Measurements from ENCODE around the gene AP4S1. TPM values are rescaled to one million over a fixed set of nuclear protein-coding genes. Genes with fewer than 3 reads are reported as not detected.

Gene AP4S1
- total and polyA plus RNA-seq, 4 donors: 5.4 to 10.7 (median 7.3) TPM

GRCh38 chr14:31022386-31022785, 3.1 kb upstream of the AP4S1 start:
- Histone ChIP-seq H3K9ac (ENCODE audit: insufficient read depth in 1 of 2, low read length in 2 of 2) (no peak overlapping the region), H3K27me3 (ENCODE audit: control insufficient read depth in 3 of 3, insufficient read depth in 3 of 3, low read length in 2 of 3) (no peaks in the 10 kb centered on the region), H3K9me3 (ENCODE audit: control insufficient read depth in 4 of 4, insufficient read depth in 3 of 4, low read length in 3 of 4) (no peaks in the 10 kb centered on the region), H3K36me3 (ENCODE audit: control insufficient read depth in 4 of 4, insufficient read depth in 4 of 4, low read length in 4 of 4) (peaks cover 0 to 5% (median 3%) of the 10 kb centered on the region in 4 donors), H3K4me1 (ENCODE audit: control insufficient read depth in 5 of 5, insufficient read depth in 5 of 5, low read length in 5 of 5) (peaks cover 0 to 18% (median 12%) of the 10 kb centered on the region in 5 donors), H3K27ac (ENCODE audit: low read depth in 1 of 2, low read length in 1 of 2) (no peak overlapping the region), H3K4me3 (no peak overlapping the region)
- 74 to 96% methylated on average over 2 of the region's 2 CpGs for WGBS, 2 donors
- TF ChIP-seq CTCF (IDR thresholded peaks at IDR 0.05; ENCODE audit: control extremely low read depth, extremely low read depth): no peak
- DNase-seq: no peak
- ATAC-seq (ENCODE audit: insufficient read depth, low FRiP score): no peak

GRCh38 chr14:31024010-31024480, 1.4 kb upstream of the AP4S1 start:
- no peaks in the 10 kb centered on the region for H3K27me3 ChIP-seq (ENCODE audit: control insufficient read depth in 3 of 3, insufficient read depth in 3 of 3, low read length in 2 of 3)
- no peak for DNase-seq
- peaks cover 0 to 23% (median 12%) of the 10 kb centered on the region in 5 donors for H3K4me1 ChIP-seq (ENCODE audit: control insufficient read depth in 5 of 5, insufficient read depth in 5 of 5, low read length in 5 of 5)
- no peaks in the 10 kb centered on the region for H3K9me3 ChIP-seq (ENCODE audit: control insufficient read depth in 4 of 4, insufficient read depth in 3 of 4, low read length in 3 of 4)
- no peak for TF ChIP-seq CTCF (IDR thresholded peaks at IDR 0.05; ENCODE audit: control extremely low read depth, extremely low read depth)
- H3K36me3 ChIP-seq (ENCODE audit: control insufficient read depth in 4 of 4, insufficient read depth in 4 of 4, low read length in 4 of 4): peaks cover 0 to 5% (median 3%) of the 10 kb centered on the region in 4 donors
- no peak overlapping the region for H3K4me3 ChIP-seq
- H3K9ac ChIP-seq (ENCODE audit: insufficient read depth in 1 of 2, low read length in 2 of 2): peak overlapping the region in 1 of 2 donors; percentile 96
- H3K27ac ChIP-seq (ENCODE audit: low read depth in 1 of 2, low read length in 1 of 2): no peak overlapping the region
- ATAC-seq (ENCODE audit: insufficient read depth, low FRiP score): no peak

- peak overlapping the region; percentile 75 to 96 for H3K9ac ChIP-seq (ENCODE audit: insufficient read depth in 1 of 2, low read length in 2 of 2)
- H3K36me3 ChIP-seq (ENCODE audit: control insufficient read depth in 4 of 4, insufficient read depth in 4 of 4, low read length in 4 of 4): peaks cover 0 to 5% (median 3%) of the 10 kb centered on the region in 4 donors
- no peak for TF ChIP-seq CTCF (IDR thresholded peaks at IDR 0.05; ENCODE audit: control extremely low read depth, extremely low read depth)
- ATAC-seq (ENCODE audit: insufficient read depth, low FRiP score) (no peak), DNase-seq (peak in 2 of 3 donors; percentile 8 to 36)
- H3K4me1 ChIP-seq (ENCODE audit: control insufficient read depth in 5 of 5, insufficient read depth in 5 of 5, low read length in 5 of 5): peaks cover 0 to 23% (median 12%) of the 10 kb centered on the region in 5 donors
- 6 to 11% methylated on average over 11 of the region's 11 CpGs for WGBS, 2 donors
- peak overlapping the region; percentile 92 to 99 for H3K27ac ChIP-seq (ENCODE audit: low read depth in 1 of 2, low read length in 1 of 2)
- H3K9me3 ChIP-seq (ENCODE audit: control insufficient read depth in 4 of 4, insufficient read depth in 3 of 4, low read length in 3 of 4): no peaks in the 10 kb centered on the region
- H3K27me3 ChIP-seq (ENCODE audit: control insufficient read depth in 3 of 3, insufficient read depth in 3 of 3, low read length in 2 of 3): no peaks in the 10 kb centered on the region
- H3K4me3 ChIP-seq: peak overlapping the region; percentile 82
Measured at GRCh38 chr14:31024577-31025366, 677 bp upstream of the AP4S1 start.

Measured in lung (tissue), 12 donors.